GM23338 (cell line): ENCODE measurements around the gene UNC5C.

ENCODE experiments used
- CTCF ChIP-seq, 2 experiments: fragments of 200-600 bp in 1 of 2; sonication (generic) in 1 of 2; conservative IDR thresholded peaks; 2 replicates each; pipeline versions ENCODE4 v1.5.1 to v1.6.1; 2016 to 2017; ENCODE audit warnings: antibody characterized with exemption in 2 of 2, low read depth in 2 of 2, mild to moderate bottlenecking in 2 of 2, moderate library complexity in 1 of 2
- ETS1 ChIP-seq: IDR thresholded peaks from 2 replicates; pipeline ENCODE4 v1.6.1; 2016; ENCODE audit warnings: antibody characterized with exemption
- EZH2 ChIP-seq: fragments of 200-600 bp; sonication (generic); IDR thresholded peaks from one replicate; pipeline ENCODE4 v1.8.0; 2017; ENCODE audit warnings: antibody characterized with exemption, mild to moderate bottlenecking, low read depth; ENCODE audit not compliant: unreplicated experiment
- EZH2phosphoT487 ChIP-seq: fragments of 200-600 bp; sonication (generic); IDR thresholded peaks from one replicate; pipeline ENCODE4 v1.8.1; 2018; ENCODE audit warnings: antibody characterized with exemption; ENCODE audit not compliant: unreplicated experiment
- JUNB ChIP-seq: IDR thresholded peaks from one replicate; pipeline ENCODE4 v1.6.1; 2016; ENCODE audit warnings: antibody characterized with exemption; ENCODE audit not compliant: unreplicated experiment
- POLR2AphosphoS5 ChIP-seq: IDR thresholded peaks from 2 replicates; pipeline ENCODE4 v1.6.1; 2016; ENCODE audit warnings: antibody characterized with exemption, low read depth
- REST ChIP-seq: IDR thresholded peaks from one replicate; pipeline ENCODE4 v1.6.1; 2018; ENCODE audit warnings: antibody characterized with exemption; ENCODE audit not compliant: unreplicated experiment
- ZNF114 ChIP-seq: fragments of 250-450 bp; sonication (Bioruptor Pico); IDR thresholded peaks from 2 replicates; pipeline ENCODE4 v1.5.0; 2020; ENCODE audit warnings: mild to moderate bottlenecking, moderate library complexity
- ZNF462 ChIP-seq: fragments of 250-450 bp; sonication (Bioruptor Pico); IDR thresholded peaks from 2 replicates; pipeline ENCODE4 v1.5.0; 2020; ENCODE audit warnings: mild to moderate bottlenecking, moderate library complexity

- TF ChIP-seq EZH2, result no peak
- no peak for TF ChIP-seq CTCF (conservative IDR thresholded peaks at IDR 0.05; ENCODE audit: low read depth in 2 of 2)
- no peak for TF ChIP-seq JUNB
- no peak for TF ChIP-seq POLR2AphosphoS5
- TF ChIP-seq EZH2phosphoT487, result no peak
- TF ChIP-seq REST, result no peak
- TF ChIP-seq ETS1, result no peak
- no peak for TF ChIP-seq ZNF114 (CRISPR knock-in tag)
- no peak for TF ChIP-seq ZNF462 (CRISPR knock-in tag)
These were observed 7.7 kb downstream of the UNC5C start for GRCh38 chr4:95541094-95541493.
